Measurements from ENCODE around the gene BMP3. TPM values are rescaled to one million over a fixed set of nuclear protein-coding genes. Genes with fewer than 3 reads are reported as not detected.

BMP3 gene
- total and polyA plus RNA-seq, 2 of the 8 experiments (the other 6 are each of a cell fraction or from before 2014, with no cell fraction given) = 0.02 TPM; not detected in 1

GRCh38 chr4:80999943-81000342 lies 30.6 kb upstream of the BMP3 start:
- DNase-seq (ENCODE audit: low read depth in 1 of 2, low spot score in 2 of 2) (no peak), FAIRE-seq (no peak)
- H3K27ac ChIP-seq (ENCODE audit: low read depth, low read length) = no peak overlapping the region
- no peak overlapping the region for H3K14ac ChIP-seq (ENCODE audit: insufficient read length)
- H3K18ac ChIP-seq (ENCODE audit: extremely low read depth, low read length) = no peak overlapping the region
- H2BK120ac ChIP-seq (replicated peaks; ENCODE audit: low read depth, low read length) = no peak overlapping the region
- H3K23me2 ChIP-seq (ENCODE audit: low read depth, low read length) = no peaks in the 10 kb centered on the region
- no peak overlapping the region for H2BK20ac ChIP-seq (ENCODE audit: low read length)
- H4K5ac ChIP-seq (ENCODE audit: insufficient read length, low read depth, low read length) = no peak overlapping the region
- H2AFZ ChIP-seq (ENCODE audit: low read length) = no peak overlapping the region
- H2BK15ac ChIP-seq (ENCODE audit: low read length) = no peak overlapping the region
- no peak overlapping the region for H3K23ac ChIP-seq (ENCODE audit: insufficient read length)
- H2AK5ac ChIP-seq (ENCODE audit: low read depth, low read length) = no peak overlapping the region
- no peaks in the 10 kb centered on the region for H3K79me1 ChIP-seq (ENCODE audit: low read depth, low read length)
- no peak overlapping the region for H3K4me3 ChIP-seq (ENCODE audit: extremely low read depth in 1 of 4, insufficient read depth in 2 of 4, low read depth in 3 of 4, low read length in 4 of 4)
- CTCF ChIA-PET (ENCODE audit: partially characterized antibody) = interaction anchor here (3.2 kb wide), 1 partner anchor 9 kb away, joined by 19 read pairs; no protein-coding TSS in a partner anchor
- no peak overlapping the region for H4K91ac ChIP-seq (replicated peaks; ENCODE audit: insufficient read length, low read length)
- H3K4me1 ChIP-seq (replicated peaks in 1 of 4; ENCODE audit: control insufficient read depth in 3 of 4, insufficient read depth in 4 of 4, low read length in 3 of 4) = 0 out of 7 replicates have a peak, but pooled peaks cover 0 to 3% (median 0%) of the 10 kb centered on the region in 4 experiments
- H4K8ac ChIP-seq (ENCODE audit: extremely low read depth, insufficient read depth, low read length) = no peak overlapping the region
- no peaks in the 10 kb centered on the region for H3K79me2 ChIP-seq (ENCODE audit: control insufficient read depth in 1 of 2, insufficient read depth in 2 of 2, low read length in 2 of 2)
- H2BK12ac ChIP-seq (ENCODE audit: low read depth, low read length) = no peak overlapping the region
- no peaks in the 10 kb centered on the region for H3K27me3 ChIP-seq (replicated peaks in 1 of 4; ENCODE audit: control insufficient read depth in 3 of 4, extremely low read depth in 1 of 4, insufficient read depth in 3 of 4, low read length in 3 of 4)
- H2BK5ac ChIP-seq (ENCODE audit: low read depth, low read length) = no peak overlapping the region
- POLR2A ChIA-PET (ENCODE audit: partially characterized antibody) = no interaction called here
- H4K20me1 ChIP-seq (replicated peaks in 1 of 2; ENCODE audit: control insufficient read depth in 1 of 2, insufficient read depth in 2 of 2, low read length in 2 of 2) = no peaks in the 10 kb centered on the region
- H3K9me3 ChIP-seq (ENCODE audit: insufficient read depth in 2 of 2, low read depth in 1 of 2, low read length in 1 of 2) = no peaks in the 10 kb centered on the region
- no peak overlapping the region for H3K9ac ChIP-seq (replicated peaks in 1 of 4; ENCODE audit: extremely low read depth in 1 of 4, low read depth in 3 of 4, low read length in 3 of 4)
- H3K36me3 ChIP-seq (ENCODE audit: control insufficient read depth in 2 of 4, insufficient read depth in 4 of 4, low read length in 3 of 4) = no peaks in the 10 kb centered on the region
- no peak overlapping the region for H3K56ac ChIP-seq (replicated peaks; ENCODE audit: insufficient read length, low read depth, low read length)
- H3K4me2 ChIP-seq (ENCODE audit: insufficient read depth in 1 of 2, low read depth in 2 of 2, low read length in 2 of 2) = no peak overlapping the region
- H3K4ac ChIP-seq (replicated peaks; ENCODE audit: insufficient read length, low read depth, low read length) = no peak overlapping the region
- WGBS, 2 experiments (ENCODE audit: extremely low coverage in 1 of 2, insufficient coverage in 1 of 2, insufficient read length in 1 of 2, insufficient replicate concordance in 2 of 2, low coverage in 1 of 2, low lambda C conversion rate in 2 of 2, missing lambda C conversion rate in 1 of 2) = 95% methylated on average over 3 of the region's 3 CpGs; no CpG with 5 or more reads in 1 of the 2 experiments
- no peak for TF ChIP-seq EP300 (IDR thresholded peaks at IDR 0.05; ENCODE audit: borderline replicate concordance in 1 of 2, low read depth in 2 of 2, low read length in 2 of 2)
- no peak for TF ChIP-seq EZH2 (IDR thresholded peaks at IDR 0.05; ENCODE audit: low read depth, low read length, severe bottlenecking)
- no peak for TF ChIP-seq CHD1 (IDR thresholded peaks at IDR 0.05; ENCODE audit: low read depth, low read length)
